Hematopoietic multipotent progenitor cell treated with erythropoietin and hydrocortisone succinate and interleukin-3 and kit ligand, for 4 days (in vitro differentiated cells): ENCODE results near the gene ULBP1.
"Not testable (repeated sequence)": the region's sequence is repeated elsewhere in the genome, so short reads cannot be mapped to it uniquely, and the experiment has no call there.

Experiments
- DNase-seq: peaks from one replicate; pipeline ENCODE4 v3.0.0-alpha.2; 2015

Gene ULBP1

DNA sequence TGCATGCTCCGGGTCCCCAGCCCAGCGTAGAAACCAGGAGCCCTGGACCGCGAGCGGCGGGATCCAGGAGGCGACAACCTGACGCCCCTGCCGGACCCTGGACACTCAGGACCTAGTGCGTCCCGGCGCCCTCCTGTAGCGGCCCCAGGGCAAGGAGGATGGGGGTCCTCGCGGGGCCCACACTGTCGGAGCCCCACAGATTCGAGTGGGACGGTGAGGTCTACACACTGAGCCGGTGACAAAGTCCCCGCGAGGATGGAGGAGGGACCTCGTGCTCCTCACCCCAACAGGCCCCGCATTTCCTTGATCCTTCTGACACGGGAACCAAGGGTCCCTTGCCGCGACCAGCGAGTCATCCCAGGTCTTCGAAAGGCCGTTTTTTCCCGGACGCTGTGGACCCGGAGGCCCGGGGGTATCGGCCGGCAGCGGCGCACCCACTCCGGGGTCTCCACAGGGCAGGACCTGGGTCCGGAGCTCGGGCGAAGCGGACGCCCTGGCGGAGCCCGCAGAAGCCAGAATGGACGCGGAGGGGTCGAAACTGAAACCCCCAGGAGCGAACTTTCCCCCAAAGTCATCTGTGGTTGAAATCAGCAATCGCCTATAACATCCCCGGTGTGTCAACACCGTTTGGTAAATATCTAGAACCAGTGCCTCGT lies 9.3 kb upstream of the ULBP1 start:
- not testable (repeated sequence) for DNase-seq

DNA sequence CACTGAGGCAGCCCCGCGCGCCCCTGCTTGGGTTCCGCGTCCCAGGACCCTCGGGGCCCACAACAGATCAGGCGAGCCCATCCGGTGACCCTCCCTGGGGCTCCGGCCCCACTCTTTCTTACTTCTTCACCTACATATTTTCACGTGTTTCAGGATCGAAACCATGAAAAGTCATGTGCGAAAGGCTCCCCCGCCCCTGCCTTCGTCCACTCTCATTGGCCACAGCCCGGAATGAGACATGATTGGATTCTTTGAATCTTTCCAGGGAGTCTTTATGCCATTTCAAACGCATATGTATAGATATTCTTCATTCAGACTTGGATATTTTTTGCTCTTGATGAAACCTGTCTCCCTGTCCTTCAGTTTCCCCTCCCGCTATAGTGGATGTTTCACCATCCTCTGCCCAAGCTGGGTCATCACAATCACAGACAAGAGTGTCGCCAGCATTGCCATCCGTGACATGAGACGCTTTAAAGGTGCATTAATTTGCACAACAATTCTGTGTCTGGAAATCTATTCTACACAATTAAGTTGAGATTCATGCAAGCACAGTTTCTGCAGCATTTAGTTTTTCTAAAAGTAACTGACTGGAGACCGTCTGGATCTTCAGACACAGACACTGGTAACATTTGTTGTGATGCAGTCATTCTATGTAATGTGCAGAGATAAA lies 8.6 kb upstream of the ULBP1 start:
- DNase-seq, result not testable (repeated sequence)

DNA sequence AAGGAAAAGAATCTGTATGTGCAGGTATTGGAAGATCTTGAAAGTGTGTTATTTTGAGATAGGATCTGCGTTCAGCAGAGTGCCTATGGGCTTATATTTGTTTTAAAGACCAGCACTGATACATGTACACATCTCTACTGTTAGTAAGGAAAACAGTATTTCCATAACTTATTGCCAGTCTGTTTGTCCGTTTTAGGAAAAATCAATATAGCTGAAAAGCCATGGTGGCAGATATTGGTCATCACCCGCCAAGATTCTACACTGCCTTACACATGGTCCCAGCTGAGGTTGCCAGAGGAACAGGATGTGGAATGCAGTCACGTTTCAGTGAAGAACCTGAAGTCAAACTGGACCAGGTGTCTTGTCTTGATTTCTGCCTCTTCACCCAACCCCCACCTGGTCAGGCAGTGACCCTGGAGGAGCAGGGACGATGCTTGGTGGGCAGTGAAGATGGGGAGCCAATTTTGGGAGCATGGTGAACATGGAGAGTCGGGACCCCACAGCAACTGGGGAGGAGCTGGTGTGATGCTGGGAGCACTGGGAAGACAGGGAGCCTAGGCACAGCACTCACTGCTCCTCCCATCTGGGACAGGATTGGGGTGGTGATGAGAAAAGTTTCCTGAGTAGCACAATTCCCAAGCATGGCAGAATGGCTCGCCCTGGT lies 8.0 kb upstream of the ULBP1 start:
- DNase-seq, result not testable (repeated sequence)

DNA sequence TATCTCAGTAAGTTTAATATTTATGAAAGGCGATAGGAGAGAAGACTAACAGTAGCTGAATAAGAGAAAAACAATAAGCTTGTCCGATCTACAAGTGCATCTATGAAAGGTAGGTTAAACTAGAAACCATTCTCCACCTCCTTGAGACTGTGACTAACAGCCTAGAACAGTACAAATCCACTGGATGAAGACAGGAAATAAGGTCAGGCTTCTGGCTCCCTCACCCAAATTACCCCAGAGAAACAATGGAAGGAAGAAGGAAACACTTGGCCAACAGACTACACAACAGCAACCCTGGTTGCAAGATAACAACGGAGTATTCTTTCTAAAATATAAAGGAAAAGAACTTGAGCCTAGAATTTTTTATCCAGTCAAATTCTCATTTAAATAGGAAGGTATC lies 5.6 kb upstream of the ULBP1 start:
- DNase-seq, result not testable (repeated sequence)

DNA sequence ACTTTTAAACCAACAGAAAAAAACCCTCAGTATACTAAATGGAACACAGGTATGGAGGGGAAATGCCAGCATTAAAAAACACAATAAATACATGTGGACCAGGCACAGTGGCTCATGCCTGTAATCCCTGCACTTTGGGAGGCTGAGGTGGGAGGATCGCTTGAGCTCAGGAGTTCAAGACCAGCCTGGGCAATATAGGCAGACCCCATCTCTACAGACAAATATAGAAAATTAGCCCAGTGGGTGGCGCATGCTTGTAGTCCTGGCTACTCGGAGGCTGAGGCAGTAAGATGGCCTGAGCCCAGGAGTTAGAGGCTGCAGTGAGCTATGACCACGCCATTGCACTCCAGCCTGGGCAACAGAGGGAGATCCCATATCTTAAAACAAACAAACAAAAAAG lies 3.9 kb upstream of the ULBP1 start:
- not testable (repeated sequence) for DNase-seq

DNA sequence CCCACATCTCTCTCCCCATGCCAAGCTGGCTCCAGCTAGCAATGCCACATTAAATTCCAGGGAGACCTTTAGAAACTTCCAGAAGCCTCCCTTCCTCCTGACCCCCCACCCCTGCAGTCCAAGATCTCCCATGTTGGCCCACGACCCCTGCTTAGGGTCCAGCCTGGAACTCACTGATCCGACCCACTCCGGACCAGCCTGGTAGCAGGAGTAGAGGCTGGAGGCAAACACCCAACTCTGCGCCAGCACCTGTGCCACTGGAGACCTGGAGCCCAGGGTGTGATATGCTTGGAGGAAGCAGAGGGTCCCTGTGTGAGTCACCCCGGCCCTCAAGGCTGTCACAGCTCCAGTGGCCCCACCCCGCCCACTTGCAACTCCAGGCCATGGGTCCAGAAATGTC lies 3.3 kb upstream of the ULBP1 start:
- no peak for DNase-seq

DNA sequence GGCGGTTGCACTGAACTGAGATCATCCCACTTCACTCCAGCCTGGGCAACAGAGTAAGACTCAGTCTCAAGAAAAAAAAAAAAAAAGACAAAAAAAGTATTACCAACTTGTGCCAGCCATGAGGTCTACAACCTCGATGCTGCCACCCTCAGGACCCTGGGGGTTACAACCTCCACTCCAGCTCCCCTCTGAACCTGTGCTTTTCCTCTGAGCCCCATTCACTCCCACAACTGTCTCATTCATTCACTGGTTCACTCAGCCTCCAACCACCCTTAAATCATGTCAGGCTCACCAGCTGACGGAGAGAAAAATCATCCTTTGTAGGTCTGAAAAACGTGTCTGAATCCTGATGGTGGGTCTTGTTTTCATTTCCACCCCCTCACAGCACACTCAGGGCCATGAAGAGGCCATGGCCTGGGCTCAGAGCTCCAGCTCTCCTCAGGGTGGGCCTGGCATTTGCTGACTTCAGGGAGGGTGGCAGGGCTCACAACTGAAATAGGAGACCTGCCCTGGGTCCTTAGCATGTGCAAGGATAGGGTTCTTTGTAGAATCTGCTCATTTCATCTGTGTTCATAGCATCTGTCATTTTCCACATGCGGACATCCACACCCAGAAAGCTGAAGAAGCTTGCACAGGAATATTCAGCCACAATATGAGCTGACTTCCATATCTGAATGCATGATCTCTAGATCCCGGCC lies 1.9 kb upstream of the ULBP1 start:
- DNase-seq, result peak; percentile 77

DNA sequence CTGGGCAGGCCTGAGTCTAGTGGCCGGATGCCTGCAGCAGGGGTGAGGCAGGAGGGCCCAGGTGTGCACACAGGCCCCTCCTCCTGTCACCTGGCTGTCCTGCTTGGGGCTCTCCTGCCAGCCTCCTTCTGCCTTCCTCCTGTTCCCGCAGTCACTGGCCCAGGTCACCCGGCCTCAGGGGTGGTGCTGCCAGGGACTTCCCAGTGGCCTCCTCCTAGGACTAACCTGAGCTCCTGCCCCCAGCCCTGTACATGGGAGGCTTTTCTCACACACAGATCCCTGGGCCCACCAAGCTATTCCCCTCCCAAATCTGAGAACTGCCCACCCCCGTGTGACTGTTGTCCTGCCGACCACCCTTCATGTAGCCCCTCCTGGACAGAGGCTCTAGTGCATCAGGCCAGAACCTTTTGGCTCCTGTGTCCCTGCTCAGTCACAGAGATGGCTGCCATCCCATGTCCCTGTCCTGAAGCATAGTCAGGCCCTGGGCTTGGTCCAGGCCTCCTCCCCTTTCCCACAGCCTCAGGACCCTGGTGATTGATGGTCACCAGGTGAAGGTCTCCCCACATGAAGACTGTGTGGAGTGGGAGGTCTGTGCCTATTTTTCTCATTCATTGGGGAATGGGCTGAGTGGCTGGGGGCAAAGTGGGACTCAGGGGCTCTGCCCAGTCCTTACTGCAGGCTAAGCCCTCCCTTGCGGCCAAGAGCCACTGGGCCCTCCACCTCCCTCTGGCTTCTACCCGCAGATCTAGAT lies 1.1 kb upstream of the ULBP1 start:
- DNase-seq, result no peak

DNA sequence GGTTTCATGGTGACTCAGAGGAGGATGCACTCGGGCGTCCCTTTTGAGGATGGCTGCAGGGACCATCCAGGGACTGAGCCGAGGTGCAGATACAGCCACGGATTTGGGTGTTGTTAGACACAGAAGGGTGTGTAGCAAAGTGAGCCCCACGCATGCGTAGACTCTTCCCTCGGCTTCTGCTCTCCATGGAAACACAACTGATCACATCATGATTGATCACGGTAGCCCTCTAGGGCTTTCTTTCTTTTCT lies 606 bp upstream of the ULBP1 start:
- no peak for DNase-seq

DNA sequence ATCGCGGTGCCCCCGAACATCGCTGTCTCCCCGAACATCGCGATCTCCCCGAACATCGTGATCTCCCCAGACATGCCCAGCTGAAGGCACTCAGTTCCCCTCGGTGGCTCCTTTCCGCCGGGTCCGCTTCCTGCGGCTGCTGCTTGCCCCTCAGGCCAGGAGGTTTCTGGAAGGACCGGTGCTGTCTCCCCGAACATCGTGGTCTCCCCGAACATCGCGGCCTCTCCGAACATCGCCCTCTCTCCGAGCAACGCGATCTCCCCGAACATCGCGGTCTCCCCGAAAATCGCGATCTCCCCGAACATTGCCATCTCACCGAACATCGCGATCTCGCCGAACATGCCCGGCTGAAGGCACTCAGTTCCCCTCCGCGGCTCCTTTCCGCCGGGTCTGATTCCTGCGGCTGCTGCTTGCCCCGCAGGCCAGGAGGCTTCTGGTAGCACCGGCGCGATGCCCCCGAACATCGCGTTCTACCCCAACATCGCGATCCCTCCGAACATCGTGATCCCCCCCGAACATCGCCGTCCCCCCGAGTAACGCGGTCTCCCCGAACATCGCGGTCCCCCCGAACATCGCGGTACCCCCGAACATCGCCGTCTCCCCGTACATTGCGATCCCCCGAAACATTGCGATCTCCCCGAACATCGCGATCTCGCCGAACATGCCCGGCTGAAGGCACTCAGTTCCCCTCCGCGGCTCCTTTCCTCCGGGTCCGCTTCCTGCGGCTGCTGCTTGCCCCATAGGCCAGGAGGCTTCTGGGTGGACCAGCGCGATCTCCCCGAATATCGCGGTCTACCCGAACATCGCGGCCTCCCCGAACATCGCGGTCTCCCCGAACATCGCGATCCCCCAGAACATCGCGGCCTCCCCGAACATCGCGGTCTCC lies 808 bp downstream of the ULBP1 start:
- peak; percentile 27 for DNase-seq

DNA sequence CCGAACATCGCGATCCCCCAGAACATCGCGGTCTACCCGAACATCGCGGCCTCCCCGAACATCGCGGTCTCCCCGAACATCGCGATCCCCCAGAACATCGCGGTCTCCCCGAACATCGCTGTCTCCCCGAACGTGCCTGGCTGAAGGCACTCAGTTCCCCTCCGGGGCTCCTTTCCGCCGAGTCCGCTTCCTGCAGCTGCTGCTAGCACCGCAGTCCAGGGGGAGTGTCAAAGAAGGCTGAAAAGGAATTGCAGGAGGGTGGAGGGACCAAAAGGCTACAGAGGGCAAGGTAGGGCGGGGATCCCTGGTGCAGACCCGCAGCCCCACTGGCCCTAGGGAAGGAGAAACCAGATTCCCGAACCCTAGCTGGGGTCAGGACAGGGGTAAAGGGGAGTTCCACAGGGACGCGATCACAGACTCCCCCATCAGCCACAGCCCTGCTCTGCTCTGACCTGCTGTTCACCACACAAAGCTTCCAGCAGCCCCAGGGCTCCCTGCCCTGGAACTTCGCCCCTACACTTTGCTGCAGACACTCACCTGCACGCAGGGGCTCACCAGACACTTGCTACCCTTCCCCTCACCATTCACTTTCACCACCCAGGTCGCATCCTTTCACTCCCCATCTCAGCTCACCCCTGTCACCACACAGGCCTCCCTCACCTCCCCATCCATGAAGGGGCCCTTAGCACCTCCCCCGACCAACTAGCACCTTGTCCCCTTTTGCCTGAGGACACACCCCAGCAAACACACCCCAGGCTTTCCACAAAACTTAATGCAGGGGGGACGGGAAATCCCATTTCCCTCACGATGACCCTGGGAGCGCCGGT lies 1.7 kb downstream of the ULBP1 start:
- peak; percentile 43 for DNase-seq

DNA sequence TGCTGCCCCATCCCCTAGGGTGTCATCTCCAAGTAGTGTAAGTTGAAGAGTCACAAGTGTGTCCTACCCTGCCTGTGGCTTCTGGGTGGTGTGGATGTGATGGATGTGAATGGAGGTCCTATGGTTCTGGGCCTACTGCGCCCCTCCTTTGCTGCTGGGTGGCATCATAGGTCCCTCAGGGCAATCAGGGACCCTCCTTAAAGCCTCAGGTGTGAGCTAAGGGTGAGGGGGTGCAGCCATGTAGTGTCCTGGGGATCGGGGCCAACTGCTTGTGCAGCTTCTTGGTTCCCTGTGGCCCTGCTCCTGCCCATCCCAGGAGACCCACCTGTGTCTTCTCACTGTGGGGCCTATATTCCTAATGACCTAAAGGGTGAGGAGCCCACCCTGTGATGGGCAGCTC lies 2.6 kb downstream of the ULBP1 start:
- DNase-seq, result not testable (repeated sequence)

DNA sequence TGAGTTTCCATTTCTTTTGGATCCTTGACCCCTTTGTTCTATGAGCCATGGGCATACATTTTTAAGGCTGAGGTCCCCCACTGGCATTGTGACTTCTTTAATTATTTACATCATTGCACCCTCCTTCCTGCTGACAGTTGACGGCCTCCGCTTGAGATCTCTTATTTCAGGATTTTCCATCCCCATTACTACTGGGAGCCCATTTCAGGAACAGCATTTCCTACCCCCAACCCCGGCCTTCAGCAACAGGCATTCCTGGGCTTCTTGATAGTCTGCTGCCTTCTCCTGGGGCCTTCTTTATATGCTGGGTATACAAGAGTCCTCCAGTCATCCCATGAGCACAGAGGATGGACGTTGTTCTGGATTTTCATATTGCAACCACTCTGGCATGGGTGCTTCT lies 3.8 kb downstream of the ULBP1 start:
- no peak for DNase-seq

DNA sequence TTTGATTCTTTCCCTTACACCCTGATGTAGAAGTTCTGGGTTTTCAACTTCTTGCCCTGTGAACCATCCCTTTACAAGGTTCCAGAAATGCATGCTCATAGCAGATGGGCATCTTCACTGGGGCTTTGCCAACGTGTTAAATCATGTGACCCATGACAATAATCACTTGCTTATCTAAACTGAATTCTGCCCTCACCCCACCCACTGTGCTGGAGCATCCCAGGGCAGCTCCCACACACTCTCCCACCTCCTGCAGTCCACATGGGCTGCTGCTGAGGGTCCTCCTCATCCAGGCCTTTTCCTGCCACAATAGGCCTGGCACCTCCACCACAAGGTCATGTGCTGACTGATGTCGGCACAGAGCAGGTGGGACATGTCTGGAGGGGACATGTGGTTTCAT lies 4.3 kb downstream of the ULBP1 start:
- not testable (repeated sequence) for DNase-seq

DNA sequence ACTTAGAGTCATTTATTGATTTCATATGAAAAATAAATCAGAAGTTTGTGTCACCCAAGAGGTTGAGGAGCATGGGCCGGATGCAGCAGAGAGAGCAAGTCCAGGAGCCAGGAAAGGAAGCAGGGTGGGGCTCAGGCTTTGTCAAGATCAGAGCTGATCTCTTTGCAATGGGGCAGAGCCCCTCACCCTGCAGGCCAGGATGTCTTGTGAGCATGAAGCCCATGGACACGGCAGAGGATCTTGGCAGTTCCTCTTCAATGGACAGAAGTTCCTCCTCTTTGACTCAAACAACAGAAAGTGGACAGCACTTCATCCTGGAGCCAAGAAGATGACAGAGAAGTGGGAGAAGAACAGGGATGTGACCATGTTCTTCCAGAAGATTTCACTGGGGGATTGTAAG lies 5.2 kb downstream of the ULBP1 start:
- not testable (repeated sequence) for DNase-seq

DNA sequence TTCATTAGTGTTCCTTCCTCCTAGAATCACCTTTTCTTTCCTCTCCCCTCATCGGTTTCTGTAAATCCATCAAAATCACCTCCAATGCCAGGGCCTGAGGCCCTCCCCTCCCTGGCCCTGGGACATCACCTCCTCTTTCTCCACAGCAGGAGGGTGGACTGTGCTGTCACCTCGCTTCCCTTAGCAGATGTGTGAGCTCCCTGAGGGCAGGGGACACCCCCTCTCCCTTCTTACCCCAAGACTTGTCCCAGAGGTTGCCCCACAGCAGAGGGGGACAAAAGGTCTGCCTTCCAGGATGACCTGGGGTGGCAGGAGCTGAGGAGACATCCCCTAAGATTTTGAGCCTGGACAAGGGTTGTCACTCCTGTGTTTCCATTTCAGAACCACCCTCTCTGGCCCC lies 5.9 kb downstream of the ULBP1 start:
- no peak for DNase-seq

DNA sequence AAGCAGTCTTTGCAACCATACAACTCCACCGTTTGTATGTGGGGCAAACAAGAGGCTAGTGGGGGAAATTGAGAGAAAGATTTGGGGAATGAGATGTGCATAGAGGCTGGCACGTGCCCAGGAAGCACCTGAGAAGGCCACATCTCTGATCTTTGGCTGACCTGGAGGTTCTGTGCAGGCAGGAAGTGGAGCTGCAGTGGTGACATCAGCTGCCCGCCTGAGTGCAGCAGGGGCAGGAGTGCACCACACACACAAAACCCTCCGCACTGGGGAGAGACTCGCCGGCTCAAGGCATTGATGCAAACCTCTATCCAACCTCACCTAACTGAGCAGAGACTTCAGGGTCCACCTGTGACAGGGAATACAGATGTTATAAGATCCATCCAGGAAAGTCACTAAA lies 10.7 kb downstream of the ULBP1 start:
- DNase-seq, result not testable (repeated sequence)

DNA sequence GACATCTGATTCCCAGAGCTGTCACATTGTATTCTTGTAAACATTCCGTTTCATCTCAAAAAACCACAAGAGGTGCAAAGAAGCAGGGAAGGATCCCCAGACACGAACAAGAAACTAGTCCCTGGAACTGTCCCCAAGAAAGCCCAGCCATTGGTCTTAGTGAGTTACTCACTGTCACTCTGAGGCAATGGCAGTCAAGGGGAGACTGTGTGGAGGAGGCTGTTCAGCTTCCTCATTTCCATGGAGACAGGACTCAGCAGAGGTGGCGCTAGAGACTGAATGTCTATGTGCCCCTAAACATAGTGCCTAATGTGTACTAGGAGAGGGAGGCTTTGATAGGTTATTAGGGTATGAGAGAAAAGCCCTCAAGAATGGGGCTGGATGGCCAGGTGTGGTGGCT lies 11.1 kb downstream of the ULBP1 start:
- DNase-seq, result peak; percentile 64

DNA sequence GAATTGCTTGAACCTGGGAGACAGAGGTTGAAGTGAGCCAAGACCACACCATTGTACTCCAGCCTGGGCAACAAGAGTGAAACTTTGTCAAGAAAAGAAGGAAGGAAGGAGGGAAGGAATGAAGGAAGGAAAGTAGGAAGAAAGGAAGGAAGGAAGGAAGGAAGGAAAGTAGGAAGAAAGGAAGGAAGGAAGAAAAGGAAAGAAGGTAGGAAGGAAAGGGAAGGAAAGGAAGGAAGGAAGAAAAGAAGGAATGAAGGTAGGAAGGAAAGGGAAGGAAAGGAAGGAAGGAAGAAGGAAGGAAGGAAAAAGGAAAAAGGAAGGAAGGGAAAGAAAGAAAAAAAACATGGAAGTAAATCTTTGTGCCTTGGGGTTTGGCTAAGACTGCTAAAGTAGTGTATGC lies 11.7 kb downstream of the ULBP1 start:
- DNase-seq, result no peak

DNA sequence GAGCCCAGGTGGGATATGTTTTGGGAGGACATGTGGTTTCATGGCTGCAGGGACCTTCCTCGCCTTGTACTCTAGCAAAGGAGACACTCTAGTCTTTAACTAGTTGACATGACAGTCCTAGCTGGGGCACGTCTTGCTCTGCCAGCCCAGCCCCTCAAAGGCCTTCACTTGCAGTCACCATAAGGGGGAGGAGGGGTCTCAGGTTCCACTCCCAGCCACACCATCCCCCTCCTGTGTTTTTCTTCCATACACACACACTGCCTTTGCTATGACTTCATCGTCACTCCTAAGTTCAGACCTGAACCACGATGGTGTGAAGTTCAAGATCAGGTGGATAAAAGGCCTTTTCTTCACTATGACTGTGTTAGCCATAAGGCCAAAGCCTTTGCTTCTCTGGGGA lies 13.5 kb downstream of the ULBP1 start:
- no peak for DNase-seq

DNA sequence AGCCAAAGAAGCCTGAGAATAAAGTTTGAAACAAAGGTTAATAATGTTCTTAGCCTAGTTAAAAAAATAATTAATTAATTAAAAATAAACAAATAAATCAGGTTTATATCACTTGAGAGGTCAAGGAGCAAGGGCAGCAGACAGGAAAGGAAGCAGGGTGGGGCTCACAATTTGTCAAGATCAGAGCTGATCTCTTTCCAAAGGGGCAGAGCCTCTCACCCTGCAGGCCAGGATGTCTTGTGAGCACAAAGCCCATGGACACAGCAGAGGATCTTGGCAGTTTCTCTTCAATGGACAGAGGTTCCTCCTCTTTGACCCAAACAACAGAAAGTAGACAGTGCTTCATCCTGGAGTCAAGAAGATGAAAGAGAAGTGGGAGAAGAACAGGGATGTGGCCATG lies 14.9 kb downstream of the ULBP1 start:
- DNase-seq, result no peak
